Activated CD8-positive, alpha-beta memory T cell treated with anti-CD3 and anti-CD28 coated beads, Interleukin-2, amount 50 U/mL, for 1 hour (primary cell): ENCODE measurements around the gene ZNF302.
"Not testable (repeated sequence)": the region's sequence is repeated elsewhere in the genome, so short reads cannot be mapped to it uniquely, and the experiment has no call there.

ENCODE experiments used
- DNase-seq: peaks from one replicate; pipeline ENCODE4 v3.0.0-alpha.2; 2020; ENCODE audit errors: extremely low read depth

The ZNF302 gene

GRCh38 chr19:34677386-34678084, at the start of gene ZNF302:
Gene ZNF302, plus strand, starts transcription at chr19:34677678. Its CDS starts 1,127 bp downstream, at chr19:34678805.
- DNase-seq = peak; percentile 83

GRCh38 chr19:34633802-34634201, 43.7 kb upstream of the ZNF302 start:
- no peak for DNase-seq

DNA sequence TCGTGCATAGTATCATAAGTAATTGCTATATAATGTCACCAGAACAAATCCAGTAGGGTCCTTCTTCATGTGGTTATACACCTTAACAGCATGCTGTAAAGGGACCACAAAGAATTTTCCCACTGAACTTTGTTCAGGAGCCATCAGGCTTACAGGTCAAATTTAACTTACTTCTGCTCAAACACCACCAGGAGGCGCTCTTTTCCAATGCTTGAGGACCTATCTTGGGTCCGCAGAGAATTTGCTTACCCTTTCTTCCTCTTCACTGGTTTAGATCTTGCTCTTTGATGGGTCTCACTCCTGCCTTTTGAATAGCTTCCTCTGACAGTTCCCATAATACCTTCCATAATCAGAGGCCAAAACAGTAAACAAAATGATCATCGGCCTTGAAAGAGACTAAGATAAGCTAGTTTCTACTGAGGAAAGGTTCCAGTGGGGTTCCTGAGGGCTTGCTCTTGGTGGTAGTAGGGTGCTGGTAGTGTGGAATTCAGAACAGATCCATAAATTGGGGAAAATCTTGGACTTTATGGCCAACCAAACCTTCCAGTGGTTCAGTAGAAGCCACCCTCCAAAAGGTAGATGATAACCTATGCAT, 37.9 kb upstream of the ZNF302 start:
- peak; percentile 46 for DNase-seq

- DNase-seq = no peak
Measured at GRCh38 chr19:34642241-34642640, 35.2 kb upstream of the ZNF302 start.

DNA sequence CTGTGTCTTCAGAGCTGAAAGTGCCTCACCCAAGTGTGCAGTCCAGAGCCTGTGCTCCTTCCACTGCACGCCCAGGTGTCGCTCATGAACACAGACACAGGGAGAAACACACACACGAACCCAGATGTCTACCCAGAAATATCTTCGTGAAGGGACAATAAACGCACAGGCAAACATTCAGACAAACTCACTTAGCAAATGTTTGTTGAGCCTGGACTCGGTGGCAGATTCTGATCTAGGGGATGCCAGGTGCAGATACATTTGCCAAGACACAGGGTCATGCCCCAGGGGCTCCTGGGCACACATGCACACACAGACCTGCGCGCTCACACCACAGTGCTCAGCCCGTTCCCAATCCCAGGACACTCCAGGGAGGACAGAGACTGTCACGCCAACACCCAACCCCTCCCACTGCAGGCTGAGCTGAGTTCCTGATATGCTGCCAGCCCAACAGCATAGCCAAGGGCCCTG, 32.5 kb upstream of the ZNF302 start:
- DNase-seq = no peak

- no peak for DNase-seq
Measured at GRCh38 chr19:34645551-34645950, 31.9 kb upstream of the ZNF302 start.

DNA sequence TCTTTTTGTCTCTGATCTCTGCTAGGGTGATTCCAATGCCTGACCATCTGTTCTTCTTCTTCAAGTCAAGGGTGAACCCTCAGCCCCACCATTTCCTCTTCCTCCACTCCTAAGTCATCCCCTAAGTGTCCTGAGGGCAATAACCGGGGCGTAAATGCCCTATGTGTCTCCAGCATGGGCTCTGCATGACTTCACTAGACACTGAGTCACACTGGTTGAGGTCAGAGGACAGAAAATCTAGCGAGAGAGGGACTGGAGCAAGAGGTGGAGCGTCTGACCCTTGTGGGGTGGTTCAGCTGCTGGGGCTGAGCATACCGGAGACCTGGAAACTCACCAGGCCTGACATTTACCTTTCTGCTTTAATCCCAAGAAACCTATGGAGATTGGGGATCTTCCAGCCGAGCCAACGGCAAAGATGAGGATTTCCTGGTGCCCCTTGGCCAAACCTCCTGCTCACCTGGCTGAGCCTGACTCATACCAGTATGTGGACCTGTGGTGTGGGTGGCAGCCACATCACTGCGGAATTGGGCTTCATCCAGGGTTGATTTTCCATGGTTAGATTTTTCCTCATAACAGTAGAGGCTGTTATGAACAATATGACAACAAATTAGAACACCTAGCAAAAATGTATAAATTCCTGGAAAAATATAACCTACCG, 27.5 kb upstream of the ZNF302 start:
- DNase-seq = no peak

- DNase-seq = no peak
Measured at GRCh38 chr19:34651747-34652146, 25.7 kb upstream of the ZNF302 start.

DNA sequence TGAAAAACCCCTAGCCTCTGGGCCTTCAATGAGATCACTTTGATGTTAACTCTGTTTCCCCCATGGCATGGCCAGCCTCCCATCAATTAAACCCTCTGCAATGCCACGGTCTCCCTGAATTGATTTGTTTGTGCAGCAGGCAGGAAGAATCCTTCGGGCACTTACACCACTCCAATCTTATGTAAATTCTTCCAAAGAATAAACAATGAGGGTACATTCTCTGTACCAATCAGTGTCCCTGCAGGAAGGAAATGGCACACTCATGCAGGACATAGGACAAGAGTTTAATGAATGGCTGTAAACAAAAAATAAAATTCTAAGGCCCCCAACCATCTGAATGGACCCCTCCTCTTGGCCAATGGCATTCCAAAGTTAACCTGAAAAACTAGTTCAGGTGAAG, 22.7 kb upstream of the ZNF302 start:
- DNase-seq = no peak

DNA sequence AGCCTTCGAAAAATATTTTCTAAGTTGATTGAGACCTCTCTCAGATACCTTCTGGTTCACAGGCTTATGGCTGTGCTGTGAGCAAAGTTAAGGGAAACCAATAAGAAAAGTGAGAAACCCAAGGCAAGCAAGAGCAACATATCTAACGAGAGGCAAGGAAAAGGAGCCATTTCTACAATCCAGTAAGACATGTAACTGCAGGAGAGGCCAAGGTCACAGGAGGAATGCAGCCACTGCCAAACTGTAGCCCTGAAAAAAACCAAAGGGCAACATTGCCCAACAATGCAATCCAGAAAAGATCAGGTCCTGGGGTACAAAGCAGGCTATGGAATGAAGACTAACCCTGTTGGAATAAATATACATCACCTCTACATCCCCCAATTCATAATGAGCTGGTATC, 21.8 kb upstream of the ZNF302 start:
- DNase-seq = no peak

- no peak for DNase-seq
Measured at GRCh38 chr19:34661357-34661756, 16.1 kb upstream of the ZNF302 start.

GRCh38 chr19:34662919-34663318, 14.6 kb upstream of the ZNF302 start:
- DNase-seq = no peak

GRCh38 chr19:34664168-34664567, 13.3 kb upstream of the ZNF302 start:
- no peak for DNase-seq

DNA sequence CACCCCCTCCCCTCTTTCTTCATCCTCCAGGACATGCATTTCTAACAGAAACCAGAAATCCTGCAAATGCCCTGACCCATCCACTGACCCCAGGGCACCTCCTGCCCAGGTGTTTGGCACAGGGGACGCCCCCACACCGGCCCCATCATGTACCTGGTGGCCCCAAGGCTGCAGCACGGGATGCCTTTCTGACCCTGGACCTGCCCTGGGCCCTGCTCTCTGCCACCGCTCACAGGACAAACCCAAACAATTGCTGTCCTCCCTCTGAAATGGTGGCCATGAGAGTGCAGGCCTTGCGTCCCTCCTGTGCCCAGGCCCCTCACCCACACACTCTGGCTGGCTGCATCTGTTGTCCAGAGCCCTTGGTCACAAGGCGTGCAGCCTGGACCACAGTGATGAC, 12.6 kb upstream of the ZNF302 start:
- DNase-seq = no peak

DNA sequence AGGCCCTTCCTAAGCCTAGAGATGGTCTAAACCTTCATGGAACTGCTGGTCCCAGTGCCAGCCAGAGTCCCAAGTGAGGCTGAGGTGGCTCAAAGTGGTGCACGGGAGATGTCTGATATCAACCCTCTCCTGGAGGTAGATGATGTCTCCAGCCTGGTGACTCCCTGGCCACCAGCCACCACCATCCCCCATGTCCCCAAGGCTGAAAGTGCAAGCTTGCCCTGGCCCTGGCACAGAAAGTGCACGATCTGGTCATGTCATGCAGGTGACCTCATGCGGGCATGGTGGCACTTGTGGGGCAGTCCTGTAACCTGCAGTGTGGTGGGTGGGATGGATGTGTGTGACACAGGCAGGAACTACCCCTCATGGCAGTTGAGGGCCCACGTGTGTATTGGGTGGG, 12.2 kb upstream of the ZNF302 start:
- DNase-seq = not testable (repeated sequence)

DNA sequence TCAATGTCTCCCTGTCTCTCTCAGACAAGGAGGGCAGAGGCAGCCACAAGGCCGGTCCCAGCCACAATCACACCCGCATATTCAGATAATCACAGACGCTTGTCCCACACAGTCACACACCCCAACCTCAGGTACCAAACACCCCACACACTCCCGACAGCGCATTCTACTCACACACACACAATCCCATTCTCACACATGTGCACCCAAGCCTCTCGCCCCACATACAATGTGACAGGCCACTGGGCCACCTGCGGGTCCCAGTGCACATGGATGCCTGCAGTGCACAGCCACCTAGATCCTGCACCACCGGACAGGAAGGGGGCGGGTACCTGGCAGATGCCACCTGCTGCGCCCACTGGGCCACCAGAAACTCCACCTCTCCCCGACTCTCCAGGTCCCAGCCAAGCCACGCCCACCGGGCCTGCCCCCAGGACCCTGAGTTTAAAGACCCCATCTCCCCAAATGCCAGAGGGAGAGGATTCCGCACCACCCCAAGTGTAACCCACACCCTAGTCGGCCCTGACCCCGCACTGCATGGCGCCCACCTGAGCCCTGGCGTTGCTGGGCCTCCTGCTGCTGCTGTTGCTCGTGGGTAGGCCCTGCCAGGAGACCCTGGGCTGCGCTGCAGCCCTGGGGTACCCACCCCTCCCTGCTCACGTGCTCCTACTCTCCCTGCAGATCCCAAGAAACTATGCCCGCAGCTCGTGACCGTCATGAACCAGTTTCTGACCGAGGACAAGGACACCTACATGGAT, 11.1 kb upstream of the ZNF302 start:
- DNase-seq = no peak

- no peak for DNase-seq
Measured at GRCh38 chr19:34666958-34667265, 10.6 kb upstream of the ZNF302 start.

DNA sequence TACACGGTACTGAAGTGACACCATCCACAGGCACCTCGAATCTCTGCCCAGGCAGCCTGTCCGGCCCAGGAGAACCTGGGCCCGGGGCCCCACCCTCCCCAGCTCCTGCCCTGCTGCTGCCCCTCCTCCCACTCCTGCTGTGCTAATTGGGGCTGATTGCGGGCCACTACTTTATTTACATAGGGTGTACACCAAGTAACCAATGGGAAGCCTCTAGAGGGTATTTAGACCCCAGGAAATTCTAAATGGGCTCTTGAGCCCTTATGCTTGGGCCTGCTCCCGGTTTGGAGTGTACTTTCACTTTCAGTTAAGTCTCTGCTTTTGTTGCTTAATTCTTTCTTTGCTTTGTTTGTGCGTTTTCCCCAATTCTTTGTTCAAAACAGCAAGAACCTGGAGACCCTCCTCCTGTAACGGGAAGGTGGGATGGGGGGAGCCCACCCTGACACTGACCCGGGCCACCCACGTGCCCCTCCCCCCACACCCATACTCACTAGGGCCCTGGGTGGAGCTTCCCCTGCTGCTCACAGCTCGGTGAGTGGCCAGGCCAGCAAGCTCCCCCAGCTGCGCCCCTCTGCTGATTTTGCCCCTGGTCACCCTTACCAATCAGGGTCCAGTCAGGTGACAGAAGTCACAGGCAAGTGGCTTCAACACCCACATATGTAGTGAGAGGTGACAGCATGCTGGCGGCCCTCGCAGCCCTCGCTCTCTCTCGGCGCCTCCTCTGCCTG, 10.0 kb upstream of the ZNF302 start:
- DNase-seq = no peak

DNA sequence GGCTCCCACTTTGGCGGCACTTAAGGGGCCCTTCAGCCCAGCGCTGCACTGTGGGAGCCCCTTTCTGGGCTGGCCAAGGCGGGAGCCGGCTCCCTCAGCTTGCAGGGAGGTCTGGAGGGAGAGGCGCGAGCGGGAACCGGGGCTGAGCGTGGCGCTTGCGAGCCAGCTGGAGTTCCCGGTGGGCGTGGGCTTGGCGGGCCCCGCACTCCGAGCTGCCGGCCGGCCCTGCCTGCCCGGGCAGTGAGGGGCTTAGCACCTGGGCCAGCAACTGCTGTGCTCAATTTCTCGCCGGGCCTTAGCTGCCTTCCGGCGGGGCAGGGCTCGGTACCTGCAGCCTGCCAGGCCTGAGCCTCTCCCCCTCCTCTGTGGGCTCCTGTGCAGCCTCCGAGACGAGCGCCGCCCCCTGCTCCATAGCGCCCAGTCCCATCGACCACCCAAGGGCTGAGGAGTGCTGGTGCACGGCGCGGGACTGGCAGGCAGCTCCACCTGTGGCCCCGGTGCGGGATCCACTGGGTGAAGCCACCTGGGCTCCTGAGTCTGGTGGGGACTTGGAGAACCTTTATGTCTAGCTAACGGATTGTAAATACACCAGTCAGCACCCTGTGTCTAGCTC, 9.3 kb upstream of the ZNF302 start:
- not testable (repeated sequence) for DNase-seq

DNA sequence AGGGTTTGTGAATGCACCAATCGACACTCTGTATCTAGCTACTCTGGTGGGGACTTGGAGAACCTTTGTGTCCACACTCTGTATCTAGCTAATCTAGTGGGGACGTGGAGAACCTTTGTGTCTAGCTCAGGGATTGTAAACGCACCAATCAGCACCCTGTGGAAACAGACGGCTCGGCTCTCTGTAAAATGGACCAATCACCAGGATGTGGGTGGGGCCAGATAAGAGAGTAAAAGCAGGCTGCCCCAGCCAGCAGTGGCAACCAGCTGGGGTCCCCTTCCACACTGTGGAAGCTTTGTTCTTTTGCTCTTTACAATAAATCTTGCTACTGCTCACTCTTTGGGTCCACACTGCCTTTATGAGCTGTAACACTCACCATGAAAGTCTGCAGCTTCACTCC, 8.8 kb upstream of the ZNF302 start:
- not testable (repeated sequence) for DNase-seq

GRCh38 chr19:34669305-34669704, 8.2 kb upstream of the ZNF302 start:
- no peak for DNase-seq
